ENCODE data around the gene PSAPL1. TPM values are rescaled to one million over a fixed set of nuclear protein-coding genes. Genes with fewer than 3 reads are reported as not detected.

PSAPL1 gene
- total RNA-seq, 1 donor from 2014 or later: 1.3 TPM

DNA sequence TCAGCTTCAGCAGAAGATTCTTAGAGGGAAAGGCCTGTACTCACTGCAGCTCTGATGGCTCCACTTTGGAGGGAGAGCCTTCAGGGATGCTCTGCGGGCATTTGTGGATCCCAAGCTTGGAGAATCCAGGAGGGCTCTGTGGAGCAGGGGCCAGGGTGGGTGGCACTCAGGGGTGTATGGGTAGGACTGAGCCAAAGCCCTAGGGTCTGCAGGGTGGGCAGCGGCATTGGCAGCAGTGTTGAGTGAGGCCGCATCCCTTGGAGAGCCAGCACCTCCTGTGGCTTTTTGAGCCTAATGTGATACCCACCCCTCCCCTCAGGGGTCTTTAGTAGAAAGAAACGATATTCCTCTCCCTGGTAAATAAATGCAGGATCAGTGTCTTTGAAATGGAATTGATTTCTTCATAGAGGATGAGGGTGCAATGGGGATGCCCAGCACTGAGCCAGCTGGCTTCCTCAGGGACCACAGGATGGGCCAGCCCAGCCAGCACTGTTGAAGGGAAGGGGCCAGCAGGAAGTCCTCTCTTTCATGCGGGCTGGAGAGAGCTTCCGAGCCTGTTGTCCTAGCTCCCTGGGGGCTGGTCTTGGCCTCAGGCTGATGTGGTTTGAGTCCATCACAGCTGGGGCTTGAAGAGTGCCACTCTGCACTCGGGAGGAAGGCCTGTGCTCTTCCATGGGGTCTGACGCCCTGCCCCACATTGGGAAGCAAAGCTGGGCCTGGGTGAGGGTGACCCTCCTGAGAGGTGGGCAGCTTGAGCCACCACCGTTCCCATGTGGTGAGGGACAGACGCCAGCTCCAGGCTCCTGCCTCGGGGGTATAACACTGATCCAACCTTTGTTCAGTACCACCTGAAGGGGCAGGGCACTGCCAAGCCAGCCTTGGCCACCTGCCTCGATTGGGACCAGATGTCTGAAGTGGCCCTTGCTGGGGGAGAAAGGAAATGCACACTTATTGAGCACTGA lies 49.5 kb downstream of the PSAPL1 start:
- DNase-seq (ENCODE audit: extremely low spot score, unreplicated experiment): peak; percentile 43
- Mint-ChIP-seq H3K4me3 (no peak overlapping the region), H3K27me3 (no peaks in the 10 kb centered on the region), H3K27ac (no peak overlapping the region), H3K4me1 (ENCODE audit: unreplicated experiment) (peaks cover 7% of the 10 kb centered on the region), H3K9me3 (no peaks in the 10 kb centered on the region), H3K36me3 (no peaks in the 10 kb centered on the region)
- TF ChIP-seq, protein P1, sequence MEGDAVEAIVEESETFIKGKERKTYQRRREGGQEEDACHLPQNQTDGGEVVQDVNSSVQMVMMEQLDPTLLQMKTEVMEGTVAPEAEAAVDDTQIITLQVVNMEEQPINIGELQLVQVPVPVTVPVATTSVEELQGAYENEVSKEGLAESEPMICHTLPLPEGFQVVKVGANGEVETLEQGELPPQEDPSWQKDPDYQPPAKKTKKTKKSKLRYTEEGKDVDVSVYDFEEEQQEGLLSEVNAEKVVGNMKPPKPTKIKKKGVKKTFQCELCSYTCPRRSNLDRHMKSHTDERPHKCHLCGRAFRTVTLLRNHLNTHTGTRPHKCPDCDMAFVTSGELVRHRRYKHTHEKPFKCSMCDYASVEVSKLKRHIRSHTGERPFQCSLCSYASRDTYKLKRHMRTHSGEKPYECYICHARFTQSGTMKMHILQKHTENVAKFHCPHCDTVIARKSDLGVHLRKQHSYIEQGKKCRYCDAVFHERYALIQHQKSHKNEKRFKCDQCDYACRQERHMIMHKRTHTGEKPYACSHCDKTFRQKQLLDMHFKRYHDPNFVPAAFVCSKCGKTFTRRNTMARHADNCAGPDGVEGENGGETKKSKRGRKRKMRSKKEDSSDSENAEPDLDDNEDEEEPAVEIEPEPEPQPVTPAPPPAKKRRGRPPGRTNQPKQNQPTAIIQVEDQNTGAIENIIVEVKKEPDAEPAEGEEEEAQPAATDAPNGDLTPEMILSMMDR (conservative IDR thresholded peaks at IDR 0.05): no peak

DNA sequence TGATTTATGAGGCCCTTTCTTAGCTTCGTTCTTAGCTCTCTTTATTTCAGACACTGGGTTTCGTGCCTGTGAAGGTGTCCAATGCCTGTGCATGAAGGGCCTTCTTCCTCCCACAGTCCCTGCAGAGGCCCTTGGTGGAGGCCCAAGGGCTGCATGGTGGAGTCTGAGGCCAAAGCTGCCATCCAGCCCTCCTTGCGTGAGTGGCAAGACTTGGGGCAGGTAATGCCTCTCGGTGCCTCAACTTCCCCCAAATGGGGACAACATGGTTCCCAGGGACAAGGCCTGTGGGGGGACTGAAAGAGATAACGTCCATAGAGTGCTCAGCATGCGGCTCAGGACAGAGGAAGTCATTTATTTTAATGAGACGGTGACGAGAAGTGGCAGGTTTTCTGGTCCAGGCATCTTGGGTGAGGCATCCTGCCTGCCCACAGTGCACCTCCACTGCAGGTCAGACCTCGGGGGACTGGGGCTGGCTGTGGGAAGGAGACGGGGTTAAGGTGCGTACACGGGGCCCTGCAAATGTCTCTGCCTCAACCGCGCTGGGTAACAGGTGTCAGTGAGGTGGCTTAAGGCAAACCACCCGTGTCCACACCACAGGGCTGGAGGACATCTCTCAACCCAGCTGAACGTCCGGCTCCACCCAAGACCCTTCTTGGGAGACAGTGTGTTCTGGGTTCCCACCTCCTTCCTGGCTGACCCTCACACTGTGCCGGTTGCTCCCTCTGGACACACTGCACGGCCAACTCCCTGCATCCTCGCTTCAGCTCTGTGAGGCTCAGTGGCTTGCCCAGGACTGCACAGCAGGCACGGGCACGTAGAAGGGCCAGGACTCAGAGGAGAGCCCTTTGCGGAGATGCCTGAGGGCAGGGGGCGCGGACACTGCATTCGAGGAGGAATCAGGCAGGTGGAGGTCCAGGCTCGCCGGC lies 50.5 kb downstream of the PSAPL1 start:
- Mint-ChIP-seq H3K36me3 (no peaks in the 10 kb centered on the region), H3K4me3 (no peak overlapping the region), H3K27me3 (no peaks in the 10 kb centered on the region), H3K4me1 (ENCODE audit: unreplicated experiment) (peaks cover 7% of the 10 kb centered on the region), H3K9me3 (no peaks in the 10 kb centered on the region), H3K27ac (no peak overlapping the region)
- peak; percentile 56 for DNase-seq (ENCODE audit: extremely low spot score, unreplicated experiment)
- TF ChIP-seq, protein P1 (conservative IDR thresholded peaks at IDR 0.05): no peak

DNA sequence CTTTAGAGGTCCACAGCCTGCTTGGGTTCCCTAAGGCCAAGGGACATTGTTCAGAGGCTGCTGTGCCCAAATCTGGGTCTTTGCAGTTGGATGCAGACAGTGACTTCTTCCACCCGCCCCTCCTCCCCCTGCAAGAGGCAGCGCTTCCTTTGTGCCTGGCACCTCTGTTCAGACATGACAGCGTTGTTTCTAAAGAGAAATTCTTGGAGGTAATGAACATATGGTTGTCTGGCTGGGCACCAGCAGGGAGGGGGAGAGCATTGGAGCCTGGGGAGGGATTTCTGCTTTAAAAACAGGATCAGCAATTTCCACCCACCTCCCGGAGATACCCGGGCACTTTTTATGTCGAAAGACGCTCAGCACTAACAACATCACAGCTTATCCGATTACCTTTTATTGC lies 51.5 kb downstream of the PSAPL1 start:
- TF ChIP-seq, protein P1 (conservative IDR thresholded peaks at IDR 0.05): no peak
- no peaks in the 10 kb centered on the region for H3K9me3 Mint-ChIP-seq
- no peak overlapping the region for H3K4me3 Mint-ChIP-seq
- no peaks in the 10 kb centered on the region for H3K36me3 Mint-ChIP-seq
- no peaks in the 10 kb centered on the region for H3K27me3 Mint-ChIP-seq
- peak; percentile 39 for DNase-seq (ENCODE audit: extremely low spot score, unreplicated experiment)
- peaks cover 7% of the 10 kb centered on the region for H3K4me1 Mint-ChIP-seq (ENCODE audit: unreplicated experiment)
- no peak overlapping the region for H3K27ac Mint-ChIP-seq

DNA sequence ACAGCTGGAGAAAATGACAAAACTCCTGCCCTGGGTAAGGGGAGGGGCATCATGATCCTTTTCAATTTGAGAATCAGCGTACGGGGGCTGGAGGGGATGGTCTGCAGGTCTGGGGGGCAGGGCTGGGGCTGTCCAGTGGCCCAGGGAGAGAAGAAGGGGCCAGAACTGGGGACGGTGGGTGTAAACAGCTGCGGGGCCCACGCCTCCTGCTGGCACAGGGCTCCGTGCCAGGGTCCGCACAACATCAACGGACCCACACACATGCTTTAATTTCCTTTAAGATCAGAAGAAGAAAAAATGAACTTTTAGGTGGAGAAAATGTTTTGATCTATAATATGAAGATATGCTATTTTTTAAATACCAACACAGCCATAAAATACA lies 52.1 kb downstream of the PSAPL1 start:
- Mint-ChIP-seq H3K27me3 (no peaks in the 10 kb centered on the region), H3K9me3 (no peaks in the 10 kb centered on the region), H3K4me3 (no peak overlapping the region), H3K27ac (no peak overlapping the region), H3K4me1 (ENCODE audit: unreplicated experiment) (peaks cover 3% of the 10 kb centered on the region), H3K36me3 (no peaks in the 10 kb centered on the region)
- DNase-seq (ENCODE audit: extremely low spot score, unreplicated experiment): no peak
- TF ChIP-seq, protein P1 (conservative IDR thresholded peaks at IDR 0.05): no peak

DNA sequence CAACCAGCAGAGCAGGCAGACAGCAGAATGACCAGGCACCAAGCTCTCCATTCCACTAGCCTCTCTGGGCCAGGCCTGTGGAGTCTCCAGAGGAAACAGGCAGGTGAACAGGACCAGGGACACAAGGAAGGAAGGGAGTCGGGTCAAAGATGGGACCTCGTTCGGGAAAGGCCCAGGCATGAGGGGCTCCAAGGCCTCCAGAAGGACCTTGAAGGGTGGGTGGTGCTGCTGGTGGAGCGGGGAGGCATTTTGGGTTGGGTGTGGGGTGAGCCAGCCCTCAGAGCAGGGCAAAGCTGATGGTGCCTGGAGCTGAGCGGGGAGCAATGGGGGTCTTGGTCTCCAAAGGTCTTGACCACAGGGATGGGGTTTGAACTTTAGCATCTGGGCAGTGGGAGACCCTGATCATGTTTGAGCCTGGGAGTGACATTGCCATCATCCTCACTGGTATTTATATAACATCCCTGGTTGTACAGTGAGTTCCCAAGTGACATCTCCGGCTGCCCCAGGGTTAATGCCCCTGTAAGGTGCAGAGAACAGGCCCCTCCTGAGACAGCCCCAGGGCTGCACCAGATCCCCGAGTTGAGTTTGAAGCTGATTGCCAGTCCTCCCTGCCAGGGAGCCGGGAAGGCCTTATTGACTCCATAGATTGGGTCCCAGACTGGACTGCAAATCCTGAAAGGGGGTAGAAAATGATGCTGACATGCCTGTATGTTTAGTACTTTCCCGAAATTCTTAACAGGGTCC lies 52.7 kb downstream of the PSAPL1 start:
- no peak overlapping the region for H3K4me3 Mint-ChIP-seq
- H3K4me1 Mint-ChIP-seq (ENCODE audit: unreplicated experiment): peaks cover 5% of the 10 kb centered on the region
- no peaks in the 10 kb centered on the region for H3K36me3 Mint-ChIP-seq
- no peaks in the 10 kb centered on the region for H3K9me3 Mint-ChIP-seq
- TF ChIP-seq, protein P1 (conservative IDR thresholded peaks at IDR 0.05): no peak
- H3K27ac Mint-ChIP-seq: no peak overlapping the region
- H3K27me3 Mint-ChIP-seq: no peaks in the 10 kb centered on the region
- DNase-seq (ENCODE audit: extremely low spot score, unreplicated experiment): no peak

Data from type B pancreatic cell (in vitro differentiated cells).